Ishikawa (cell line): Measurements from ENCODE around the gene EID1.

Experiments used
- CEBPB ChIP-seq: IDR thresholded peaks from 2 replicates; pipeline ENCODE4 v1.6.1; 2012
- CREB1 ChIP-seq: IDR thresholded peaks from 2 replicates; pipeline ENCODE4 v1.6.1; 2012; ENCODE audit warnings: low read depth
- EGR1 ChIP-seq: IDR thresholded peaks from 2 replicates; pipeline ENCODE4 v1.6.1; 2012
- EP300 ChIP-seq: IDR thresholded peaks from 2 replicates; pipeline ENCODE4 v1.6.1; 2012; ENCODE audit warnings: borderline replicate concordance
- FOXM1 ChIP-seq: IDR thresholded peaks from 2 replicates; pipeline ENCODE4 v1.6.1; 2012; ENCODE audit warnings: low read depth, borderline replicate concordance
- MAX ChIP-seq: IDR thresholded peaks from 2 replicates; pipeline ENCODE4 v1.6.1; 2012
- NFIC ChIP-seq: IDR thresholded peaks from 2 replicates; pipeline ENCODE4 v1.6.1; 2012
- RAD21 ChIP-seq: IDR thresholded peaks from 2 replicates; pipeline ENCODE4 v1.6.1; 2012; ENCODE audit warnings: low read depth
- REST ChIP-seq: IDR thresholded peaks from 2 replicates; pipeline ENCODE4 v1.6.1; 2012; ENCODE audit warnings: low read depth, mild to moderate bottlenecking
- TAF1 ChIP-seq: IDR thresholded peaks from 2 replicates; pipeline ENCODE4 v1.6.1; 2012; ENCODE audit warnings: low read depth, mild to moderate bottlenecking
- TCF12 ChIP-seq: IDR thresholded peaks from 2 replicates; pipeline ENCODE4 v1.6.1; 2012; ENCODE audit warnings: low read depth
- TEAD4 ChIP-seq: IDR thresholded peaks from 2 replicates; pipeline ENCODE4 v1.6.1; 2012
- USF1 ChIP-seq: IDR thresholded peaks from 2 replicates; pipeline ENCODE4 v1.6.1; 2012
- YY1 ChIP-seq: IDR thresholded peaks from 2 replicates; pipeline ENCODE4 v1.6.1; 2012; ENCODE audit warnings: low read depth
- ZBTB7A ChIP-seq: IDR thresholded peaks from 2 replicates; pipeline ENCODE4 v1.6.1; 2012; ENCODE audit warnings: low read depth

EID1 gene

GRCh38 chr15:48914717-48915116 lies 36.8 kb downstream of the EID1 start:
- no peak for TF ChIP-seq EGR1
- no peak for TF ChIP-seq YY1
- no peak for TF ChIP-seq TEAD4
- TF ChIP-seq CEBPB, result no peak
- TF ChIP-seq REST, result no peak
- TF ChIP-seq MAX, result no peak

GRCh38 chr15:48915861-48916260 lies 37.9 kb downstream of the EID1 start:
- TF ChIP-seq FOXM1 (no peak), EP300 (no peak), YY1 (no peak), USF1 (no peak), TAF1 (no peak), ZBTB7A (no peak), TEAD4 (no peak), CREB1 (no peak), MAX (no peak), CEBPB (no peak), EGR1 (no peak), RAD21 (no peak), TCF12 (no peak), NFIC (no peak), REST (no peak)

GRCh38 chr15:48916721-48917120 lies 38.8 kb downstream of the EID1 start:
- TF ChIP-seq TAF1 (no peak), USF1 (no peak), EGR1 (no peak)

GRCh38 chr15:48922046-48922445 lies 44.1 kb downstream of the EID1 start:
- TF ChIP-seq NFIC (no peak), YY1 (no peak), TEAD4 (no peak), USF1 (no peak)

GRCh38 chr15:48924528-48925393 lies 46.8 kb downstream of the EID1 start:
- TF ChIP-seq TEAD4, result no peak
- TF ChIP-seq NFIC, result no peak
- TF ChIP-seq CREB1, result no peak
- no peak for TF ChIP-seq YY1
- no peak for TF ChIP-seq ZBTB7A
- no peak for TF ChIP-seq REST
- TF ChIP-seq EP300, result no peak
- TF ChIP-seq FOXM1, result no peak
- TF ChIP-seq RAD21, result no peak
- TF ChIP-seq TCF12, result no peak
- TF ChIP-seq TAF1, result no peak
- TF ChIP-seq MAX, result no peak
